ENCODE measurements around the gene XPO6.

DNA sequence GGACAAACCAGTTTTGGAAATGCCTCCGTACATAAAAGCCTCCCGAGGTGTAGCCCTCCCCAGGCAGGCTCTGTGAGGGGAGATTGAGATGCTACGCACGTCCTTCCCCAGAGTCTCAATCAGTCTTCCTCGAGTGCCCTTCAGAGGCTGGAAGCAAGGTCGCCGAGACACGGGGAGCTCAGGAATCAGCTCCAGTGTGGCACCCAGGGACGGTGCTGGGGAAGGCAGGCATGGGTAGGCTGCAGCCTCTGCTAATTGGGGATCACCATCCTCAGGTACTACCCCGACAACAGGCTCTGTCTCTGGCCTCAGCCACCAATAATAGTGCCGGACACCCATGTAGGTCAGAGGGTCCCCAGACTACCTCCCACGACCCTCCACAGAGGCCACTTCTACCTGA is 120.1 kb downstream of the XPO6 start:
- TF ChIP-seq CTCF (IDR thresholded peaks at IDR 0.05) (no peak), POLR2A (IDR thresholded peaks at IDR 0.05) (no peak)
